ENCODE results near the gene ZC3HAV1. TPM values are rescaled to one million over a fixed set of nuclear protein-coding genes. Genes with fewer than 3 reads are reported as not detected.

Gene ZC3HAV1
- total and polyA plus RNA-seq, 2 of the 13 experiments (the other 11 are each of a cell fraction or from before 2014, with no cell fraction given), result 12.7 to 23.7 TPM

DNA sequence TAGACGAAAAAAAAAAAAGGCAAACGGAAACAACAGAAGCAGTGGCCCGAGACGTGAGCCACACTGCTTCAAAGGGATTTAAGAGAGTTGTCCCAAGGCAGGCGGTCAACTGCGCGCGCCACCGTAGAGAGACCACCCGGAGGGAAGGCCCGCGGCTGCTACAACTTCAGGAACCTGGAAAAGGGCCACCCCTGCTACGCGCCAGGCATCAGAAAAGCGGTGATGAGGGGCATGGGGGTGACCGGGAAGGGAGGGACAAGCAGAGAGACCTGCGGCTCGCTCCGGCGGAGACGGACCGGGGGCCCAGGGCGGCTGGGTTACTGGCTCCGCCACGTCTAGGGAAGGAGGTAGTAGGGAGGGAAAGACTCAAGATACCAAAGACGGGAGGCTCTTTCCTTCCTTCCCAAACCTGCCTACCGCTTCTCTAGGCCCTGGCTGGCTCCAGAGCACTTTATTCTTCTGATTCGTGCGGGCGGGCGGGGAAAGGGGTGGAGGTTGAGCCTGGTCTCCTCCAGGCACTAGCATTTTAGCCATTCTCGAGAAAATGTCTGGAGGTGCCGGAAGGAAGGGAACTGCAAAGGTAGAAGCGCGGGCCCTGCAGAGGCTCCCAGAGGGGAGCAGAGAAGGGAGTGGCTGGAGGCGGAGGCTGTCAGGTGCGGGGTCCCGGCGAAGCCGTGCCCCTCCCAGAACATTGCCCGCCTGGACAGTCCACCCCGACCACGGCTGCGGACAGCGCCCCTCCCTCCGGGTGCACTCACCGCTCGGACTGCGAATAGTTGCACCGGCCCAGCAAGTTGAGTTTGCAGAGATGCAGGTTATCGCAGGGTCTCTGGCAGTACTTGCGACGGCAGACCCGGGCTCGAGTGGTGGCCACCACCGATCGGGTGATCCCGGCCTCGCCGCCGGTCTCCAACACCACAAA, 993 bp downstream of the ZC3HAV1 start (continued):
- no peak for TF ChIP-seq AHDC1 (CRISPR knock-in tag; IDR thresholded peaks at IDR 0.05; ENCODE audit: borderline replicate concordance)
- 0 out of 2 replicates have a peak, but pooled peaks have one; percentile 28 for TF ChIP-seq KLF15 (CRISPR knock-in tag; IDR thresholded peaks at IDR 0.05; ENCODE audit: borderline replicate concordance)
- TF ChIP-seq ZNF510 (CRISPR knock-in tag; IDR thresholded peaks at IDR 0.05; ENCODE audit: low read depth), result peak; percentile 38; the same call in 1 of the 2 replicates
- no peak; the same call in 1 of the 2 replicates for TF ChIP-seq ZMYM2 (CRISPR knock-in tag; IDR thresholded peaks at IDR 0.05)
- TF ChIP-seq ZNF530 (CRISPR knock-in tag; IDR thresholded peaks at IDR 0.05; ENCODE audit: low read depth), result no peak
- TF ChIP-seq SOX13 (IDR thresholded peaks at IDR 0.05), result no peak
- TF ChIP-seq SOX13 (CRISPR knock-in tag; conservative IDR thresholded peaks at IDR 0.05 in 1 of 2, IDR thresholded peaks at IDR 0.05 in 1 of 2), result no peak
- no peak for TF ChIP-seq NFRKB (IDR thresholded peaks at IDR 0.05)
- TF ChIP-seq AKAP8 (CRISPR knock-in tag; IDR thresholded peaks at IDR 0.05), result no peak
- TF ChIP-seq, protein P1, sequence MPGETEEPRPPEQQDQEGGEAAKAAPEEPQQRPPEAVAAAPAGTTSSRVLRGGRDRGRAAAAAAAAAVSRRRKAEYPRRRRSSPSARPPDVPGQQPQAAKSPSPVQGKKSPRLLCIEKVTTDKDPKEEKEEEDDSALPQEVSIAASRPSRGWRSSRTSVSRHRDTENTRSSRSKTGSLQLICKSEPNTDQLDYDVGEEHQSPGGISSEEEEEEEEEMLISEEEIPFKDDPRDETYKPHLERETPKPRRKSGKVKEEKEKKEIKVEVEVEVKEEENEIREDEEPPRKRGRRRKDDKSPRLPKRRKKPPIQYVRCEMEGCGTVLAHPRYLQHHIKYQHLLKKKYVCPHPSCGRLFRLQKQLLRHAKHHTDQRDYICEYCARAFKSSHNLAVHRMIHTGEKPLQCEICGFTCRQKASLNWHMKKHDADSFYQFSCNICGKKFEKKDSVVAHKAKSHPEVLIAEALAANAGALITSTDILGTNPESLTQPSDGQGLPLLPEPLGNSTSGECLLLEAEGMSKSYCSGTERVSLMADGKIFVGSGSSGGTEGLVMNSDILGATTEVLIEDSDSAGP (CRISPR knock-in tag; IDR thresholded peaks at IDR 0.05; ENCODE audit: borderline replicate concordance), result 0 out of 2 replicates have a peak, but pooled peaks have one; percentile 9
- TF ChIP-seq, protein P2, sequence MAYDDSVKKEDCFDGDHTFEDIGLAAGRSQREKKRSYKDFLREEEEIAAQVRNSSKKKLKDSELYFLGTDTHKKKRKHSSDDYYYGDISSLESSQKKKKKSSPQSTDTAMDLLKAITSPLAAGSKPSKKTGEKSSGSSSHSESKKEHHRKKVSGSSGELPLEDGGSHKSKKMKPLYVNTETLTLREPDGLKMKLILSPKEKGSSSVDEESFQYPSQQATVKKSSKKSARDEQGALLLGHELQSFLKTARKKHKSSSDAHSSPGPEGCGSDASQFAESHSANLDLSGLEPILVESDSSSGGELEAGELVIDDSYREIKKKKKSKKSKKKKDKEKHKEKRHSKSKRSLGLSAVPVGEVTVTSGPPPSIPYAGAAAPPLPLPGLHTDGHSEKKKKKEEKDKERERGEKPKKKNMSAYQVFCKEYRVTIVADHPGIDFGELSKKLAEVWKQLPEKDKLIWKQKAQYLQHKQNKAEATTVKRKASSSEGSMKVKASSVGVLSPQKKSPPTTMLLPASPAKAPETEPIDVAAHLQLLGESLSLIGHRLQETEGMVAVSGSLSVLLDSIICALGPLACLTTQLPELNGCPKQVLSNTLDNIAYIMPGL (CRISPR knock-in tag; IDR thresholded peaks at IDR 0.05; ENCODE audit: borderline replicate concordance in 1 of 2, low read depth in 1 of 2), result peak in 1 of 2 experiments; percentile 43; a peak in 1 of 4 replicates
- no peak for TF ChIP-seq STAT5B (CRISPR knock-in tag; IDR thresholded peaks at IDR 0.05)
- TF ChIP-seq PAXIP1 (CRISPR knock-in tag; conservative IDR thresholded peaks at IDR 0.05), result 0 out of 2 replicates have a peak, but pooled peaks have one; percentile 10
